Esophagus mucosa (tissue), 1 donor: ENCODE data around the gene DNAJB6. TPM values are rescaled to one million over a fixed set of nuclear protein-coding genes. Genes with fewer than 3 reads are reported as not detected.

Experiments
- total RNA-seq: library from RNA; stranded (reverse); gene quantifications from one replicate; pipeline ENCODE4 v1.2.4, GENCODE V29; 2023
- donor health status: DM: yes; HTN: yes; CAD: no.

DNAJB6 gene
- total RNA-seq, 1 donor from 2014 or later: 145 TPM

Other genes starting within 250 kb of the DNAJB6 start
- gene UBE3C, start 198.1 kb upstream of the DNAJB6 start, total RNA-seq: 44.5 TPM